ENCODE data around the gene GOLGA6L7.
"Not testable (repeated sequence)": the region's sequence is repeated elsewhere in the genome, so short reads cannot be mapped to it uniquely, and the experiment has no call there.

The GOLGA6L7 gene, protein sequence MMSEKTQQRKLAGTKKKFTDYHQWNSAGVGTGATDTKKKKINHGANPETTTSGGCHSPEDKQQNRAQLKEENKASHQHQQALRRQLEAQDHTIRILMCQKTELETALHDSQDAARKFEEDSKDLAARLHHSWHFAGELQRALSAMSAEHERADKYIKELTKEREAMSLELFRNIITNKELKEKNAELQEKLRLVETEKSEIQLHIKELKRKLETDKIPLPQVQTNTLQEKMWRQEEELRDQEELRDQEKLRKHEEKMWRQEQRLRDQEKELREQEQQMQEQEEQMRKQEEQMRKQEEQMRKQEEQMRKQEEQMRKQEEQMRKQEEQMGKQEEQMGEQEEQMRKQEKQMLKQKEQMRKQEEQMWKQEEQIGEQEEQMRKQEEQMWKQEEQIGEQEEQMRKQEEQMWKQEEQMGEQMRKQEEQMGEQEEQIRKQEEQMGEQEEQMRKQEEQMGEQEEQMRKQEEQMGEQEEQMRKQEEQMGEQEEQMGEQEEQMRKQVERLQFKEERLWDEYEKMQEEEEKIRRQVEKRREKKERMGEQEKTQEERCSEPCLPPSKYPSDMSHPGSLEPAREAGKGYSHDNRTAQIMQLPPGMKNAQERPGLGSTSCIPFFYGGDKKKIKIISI

DNA sequence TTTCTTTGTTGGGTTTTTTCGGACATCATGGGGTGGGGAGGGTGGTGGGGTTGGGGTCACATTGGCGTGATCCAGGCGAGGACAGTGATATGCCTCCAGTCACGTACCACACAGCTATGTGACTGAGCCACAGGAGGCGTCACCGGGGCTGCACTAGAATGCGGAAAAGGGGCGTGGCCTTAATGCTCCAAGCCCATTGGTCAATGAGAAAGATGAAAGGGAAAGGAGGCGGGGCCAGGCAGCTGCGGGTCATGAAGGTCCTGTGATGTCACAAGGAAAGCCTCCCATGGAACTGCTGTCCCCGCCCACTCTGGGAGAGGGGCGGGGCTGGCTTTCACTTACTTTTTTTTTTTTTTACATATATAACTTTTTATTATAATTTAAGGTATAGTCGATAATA is at the start of gene GOLGA6L7:
TSS of gene GOLGA6L7 (minus strand) at position 124 of the 400 bp plus-strand sequence. CDS start at position 29, 95 bp downstream.
- not testable (repeated sequence) for DNase-seq (ENCODE audit: low read depth)

DNA sequence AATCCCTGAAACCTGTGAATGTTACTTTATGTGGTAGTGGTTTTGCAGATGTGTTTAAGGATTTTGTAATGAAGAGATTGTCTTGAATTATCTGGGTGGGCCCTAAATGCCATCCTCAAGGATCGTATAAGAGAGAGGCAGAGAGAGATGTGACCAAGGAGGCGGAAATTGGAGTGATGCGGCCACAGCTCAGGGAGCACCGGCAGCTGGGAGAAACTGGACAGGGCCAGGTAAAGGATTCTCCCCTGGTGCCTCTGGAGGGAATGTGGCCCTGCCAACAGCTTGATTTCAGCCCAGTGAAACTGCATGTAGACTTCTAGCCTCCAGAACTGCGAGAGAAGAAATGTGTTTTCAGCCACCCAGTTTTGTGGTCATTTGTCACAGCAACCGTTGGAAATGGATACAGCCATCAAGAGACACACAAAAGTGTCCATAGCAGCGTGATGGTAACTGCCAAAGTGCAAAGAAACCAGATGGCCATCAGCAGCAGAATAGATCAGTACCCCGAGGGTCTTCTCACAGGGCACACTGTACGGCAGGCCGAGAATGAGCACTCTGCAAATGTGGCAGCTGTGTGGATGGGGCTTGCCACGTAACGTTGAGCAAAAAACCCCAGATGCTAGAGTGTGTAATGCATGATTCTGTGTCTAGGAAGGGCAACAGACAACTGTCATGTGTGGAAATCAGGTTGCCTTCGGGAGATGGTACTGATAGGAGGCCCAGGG is 49.6 kb upstream of the GOLGA6L7 start:
- DNase-seq (ENCODE audit: low read depth) = no peak

DNA sequence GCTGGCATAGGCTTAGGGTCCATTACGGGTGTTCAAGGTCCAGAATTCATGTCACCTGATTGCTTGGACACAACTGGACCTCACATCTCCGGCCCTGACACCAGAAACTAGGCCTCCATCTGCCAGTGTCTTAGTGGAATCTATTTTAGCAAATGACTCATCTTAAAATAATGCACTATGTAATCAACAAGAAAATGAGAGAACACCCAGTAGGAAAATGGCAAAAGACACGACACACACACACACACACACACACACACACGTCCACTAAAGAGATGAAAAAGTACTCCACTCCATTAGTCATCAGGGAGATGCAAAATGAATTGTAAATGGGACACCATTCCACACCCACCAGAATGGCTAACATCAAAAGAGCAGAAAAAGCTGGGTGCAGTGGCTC is 48.5 kb upstream of the GOLGA6L7 start:
- no peak for DNase-seq (ENCODE audit: low read depth)

DNA sequence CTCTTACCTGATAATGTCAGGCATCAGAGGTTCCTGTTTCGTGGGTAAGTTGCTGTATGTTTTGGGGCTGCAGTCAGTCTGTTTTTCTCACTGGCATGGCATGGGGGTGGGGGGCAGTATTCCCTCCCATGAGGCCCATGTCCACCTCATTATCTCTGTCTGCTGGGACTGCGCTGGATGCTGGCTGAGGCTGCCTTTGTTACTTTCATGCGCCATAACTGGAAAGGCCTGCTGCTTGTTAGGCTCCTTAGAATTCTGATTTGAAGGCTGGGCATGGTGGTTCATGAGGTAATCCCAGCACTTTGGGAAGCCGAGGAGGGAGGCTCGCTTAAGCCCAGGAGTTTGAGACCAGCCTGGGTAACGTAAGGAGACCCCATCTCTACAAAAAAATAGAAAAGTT is 47.1 kb upstream of the GOLGA6L7 start:
- no peak for DNase-seq (ENCODE audit: low read depth)

DNA sequence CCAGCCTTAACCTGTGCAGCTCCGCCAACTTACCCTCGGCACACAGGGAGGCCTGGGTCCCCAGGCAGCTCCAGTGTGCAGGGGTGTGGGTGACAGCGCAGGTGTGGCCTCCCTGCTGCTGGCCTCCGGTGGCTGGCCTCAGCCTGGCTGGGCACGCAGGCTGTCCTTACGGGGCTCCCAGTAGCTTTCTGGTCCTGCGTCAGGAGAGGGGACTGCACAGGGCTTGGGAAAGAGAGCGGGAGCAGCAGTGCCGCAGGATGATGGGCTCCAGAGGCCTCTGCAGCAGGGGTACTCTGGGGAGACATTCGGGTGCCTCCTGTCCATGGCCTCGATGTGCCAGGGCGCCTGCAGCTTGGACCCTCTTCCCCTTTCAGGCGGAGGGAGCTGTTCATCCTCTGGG is 46.7 kb upstream of the GOLGA6L7 start:
- no peak for DNase-seq (ENCODE audit: low read depth)

DNA sequence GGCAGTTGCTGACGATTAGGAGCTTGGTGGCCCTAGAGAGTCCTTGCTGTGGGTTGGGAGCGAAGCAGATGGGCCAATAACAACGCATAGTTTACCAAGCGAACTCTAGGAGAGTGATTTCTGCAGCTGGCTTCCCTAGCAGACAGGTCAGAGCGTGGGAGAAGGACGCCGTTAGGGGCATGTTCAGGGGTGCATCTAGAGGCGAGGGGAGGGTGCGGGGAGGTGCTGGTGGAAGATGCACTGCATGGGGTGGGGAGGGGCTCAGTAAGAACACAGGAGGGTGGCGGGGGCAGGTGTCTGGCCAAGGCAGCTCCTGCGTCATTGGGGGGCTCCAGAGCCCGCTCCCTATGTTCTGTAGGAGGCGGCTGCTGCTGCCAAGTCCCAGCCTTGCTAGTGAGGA is 46.2 kb upstream of the GOLGA6L7 start:
- DNase-seq (ENCODE audit: low read depth) = no peak

DNA sequence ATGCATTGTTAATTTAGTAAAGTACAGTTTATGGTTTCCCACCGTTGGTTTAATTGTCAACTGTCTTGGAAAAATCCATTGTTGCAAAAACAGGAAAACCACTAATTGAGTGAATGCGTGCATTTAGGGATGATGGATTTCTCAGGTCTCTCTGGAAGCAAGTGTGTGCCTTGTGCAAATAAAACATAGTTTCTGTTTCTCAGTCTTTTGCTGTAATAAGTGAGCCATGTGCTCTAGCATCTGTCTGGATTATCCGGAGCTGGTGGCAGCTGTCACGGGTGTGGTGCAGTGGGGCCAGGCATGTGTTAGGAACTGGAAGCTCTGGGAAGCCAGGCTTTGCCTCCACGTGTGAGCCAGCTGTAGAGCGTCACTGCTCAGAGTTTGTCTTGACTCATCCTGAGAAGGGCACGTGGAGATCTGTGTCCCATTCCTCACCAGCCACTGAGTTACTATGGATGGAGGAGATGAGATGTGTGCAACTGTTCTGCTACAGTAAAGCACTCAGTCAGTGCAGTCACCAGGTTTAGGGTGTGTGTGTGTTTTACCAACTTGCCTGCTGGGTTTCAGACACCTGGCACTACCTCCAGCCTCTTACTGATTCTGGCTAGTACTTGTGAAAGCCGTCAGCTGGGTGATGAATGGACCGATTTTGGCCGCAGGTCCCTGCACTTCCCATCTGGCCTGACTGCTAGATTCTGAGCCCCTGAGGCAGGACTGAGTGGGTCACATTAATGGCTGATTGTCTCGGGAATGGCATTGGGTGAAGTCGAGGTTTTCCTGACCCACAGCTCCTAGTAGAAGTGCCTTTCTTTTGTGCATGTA is 44.6 kb upstream of the GOLGA6L7 start:
- DNase-seq (ENCODE audit: low read depth) = no peak

DNA sequence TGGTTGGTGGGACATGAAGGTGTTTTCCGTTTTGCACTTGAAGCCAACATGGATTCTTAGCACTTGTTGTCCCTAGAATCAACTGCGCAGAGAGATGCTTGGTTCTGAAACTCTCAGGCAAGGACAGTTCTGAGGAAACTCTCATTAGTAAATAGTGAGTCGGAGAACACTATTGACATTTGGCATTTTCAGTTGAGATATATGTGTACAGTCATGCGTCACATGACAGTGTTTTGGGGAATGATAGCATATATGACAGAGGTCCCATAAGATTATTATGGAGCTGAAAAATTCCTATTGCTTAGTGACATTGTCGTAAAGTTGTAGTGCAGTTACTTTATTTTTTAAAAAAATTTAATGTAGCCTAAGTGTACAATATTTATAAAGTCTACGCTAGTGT is 43.1 kb upstream of the GOLGA6L7 start:
- DNase-seq (ENCODE audit: low read depth) = no peak

DNA sequence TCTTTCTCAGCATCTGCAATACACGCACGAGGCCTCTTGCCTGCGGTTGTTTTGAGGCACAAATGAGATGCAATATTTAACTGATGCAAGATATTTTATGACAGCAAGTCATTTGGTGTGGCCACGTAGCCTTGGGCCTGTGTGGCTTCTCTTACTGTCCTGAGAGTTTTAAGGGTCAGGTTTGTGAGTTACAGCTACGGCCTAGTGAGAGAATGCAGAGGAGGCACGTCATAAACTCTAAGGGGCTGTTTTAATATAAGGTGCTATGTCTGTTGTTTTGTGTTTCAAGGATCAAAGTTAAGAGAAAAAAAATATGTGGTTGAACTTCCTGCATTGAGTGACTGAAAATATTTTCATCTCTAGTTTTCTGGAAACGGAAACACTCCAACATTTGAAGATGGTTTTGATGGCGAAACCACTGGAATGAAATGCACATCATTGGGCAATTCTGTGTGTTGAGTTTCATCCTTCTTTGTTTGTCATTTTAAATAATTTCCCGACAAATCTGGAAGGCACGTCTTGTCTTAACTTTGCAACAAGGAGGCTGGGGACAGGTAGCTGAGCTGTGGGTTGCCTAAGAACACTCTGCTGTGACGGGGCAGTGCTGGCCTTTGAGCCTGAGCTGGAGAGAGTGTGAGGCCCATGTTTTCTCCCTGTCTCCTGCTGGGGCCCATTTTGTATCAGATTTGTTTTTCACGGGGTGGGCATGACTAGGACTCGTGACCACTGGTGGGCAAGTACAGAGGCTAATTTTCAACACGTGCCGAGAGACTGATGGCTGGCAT is 42.5 kb upstream of the GOLGA6L7 start:
- no peak for DNase-seq (ENCODE audit: low read depth)

DNA sequence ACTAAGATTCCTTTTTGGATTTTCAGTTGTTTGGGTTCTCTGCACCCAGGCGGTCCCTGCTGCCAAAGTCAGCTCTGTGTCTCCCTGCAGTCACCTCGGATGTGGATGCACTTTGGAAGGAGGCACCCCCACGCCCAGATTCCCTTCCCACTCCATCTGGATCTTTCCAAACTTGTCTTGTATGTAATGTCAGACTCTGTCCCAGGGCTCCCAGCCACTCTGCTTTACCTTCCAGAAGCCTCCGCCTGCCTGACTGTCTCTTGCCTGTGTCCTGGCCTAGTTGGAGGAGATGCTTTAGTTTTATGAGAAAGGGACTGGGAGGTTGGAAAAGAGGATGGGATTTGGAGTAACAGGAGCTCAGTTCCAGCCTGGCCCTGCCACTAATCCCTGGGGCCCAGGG is 41.8 kb upstream of the GOLGA6L7 start:
- DNase-seq (ENCODE audit: low read depth) = not testable (repeated sequence)

DNA sequence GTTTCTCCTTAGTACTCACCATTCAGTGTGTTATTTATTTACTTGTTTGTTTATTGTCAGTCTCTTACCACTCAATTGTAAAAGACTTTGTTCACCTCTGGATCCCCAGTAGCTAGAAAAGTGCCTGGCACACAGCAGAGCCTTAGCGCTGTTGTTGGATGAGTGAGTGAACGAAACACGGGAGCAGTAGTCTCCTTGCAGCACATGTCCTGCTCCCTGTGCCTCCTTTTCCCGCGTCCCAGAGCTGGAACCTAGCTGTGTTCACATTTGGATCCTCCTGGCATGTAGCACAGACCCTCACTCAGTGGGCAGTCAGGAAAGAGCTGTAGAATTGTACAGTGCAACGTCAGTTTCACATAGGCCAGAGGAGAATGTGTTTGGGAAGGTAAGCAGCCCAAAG is 41.4 kb upstream of the GOLGA6L7 start:
- not testable (repeated sequence) for DNase-seq (ENCODE audit: low read depth)

DNA sequence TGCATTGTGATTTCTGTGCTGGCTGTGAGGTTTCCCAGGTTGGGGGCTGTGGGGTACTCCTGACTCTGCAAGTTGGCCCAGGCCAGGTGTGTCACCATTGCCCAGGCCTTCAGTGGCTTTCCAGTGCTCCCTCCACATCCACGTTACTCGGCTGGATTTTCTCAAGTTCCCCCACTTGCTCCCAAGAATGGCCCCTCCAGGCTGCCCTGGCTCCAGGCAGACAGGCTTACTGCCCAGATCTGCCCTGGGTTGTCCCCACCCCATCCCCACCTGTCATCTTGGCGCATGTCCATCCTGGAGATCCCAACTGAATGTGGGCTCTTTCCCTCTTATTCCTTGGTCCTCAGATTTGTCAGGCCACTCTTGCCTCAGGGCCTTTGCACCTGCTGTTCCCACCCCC is 40.9 kb upstream of the GOLGA6L7 start:
- no peak for DNase-seq (ENCODE audit: low read depth)

DNA sequence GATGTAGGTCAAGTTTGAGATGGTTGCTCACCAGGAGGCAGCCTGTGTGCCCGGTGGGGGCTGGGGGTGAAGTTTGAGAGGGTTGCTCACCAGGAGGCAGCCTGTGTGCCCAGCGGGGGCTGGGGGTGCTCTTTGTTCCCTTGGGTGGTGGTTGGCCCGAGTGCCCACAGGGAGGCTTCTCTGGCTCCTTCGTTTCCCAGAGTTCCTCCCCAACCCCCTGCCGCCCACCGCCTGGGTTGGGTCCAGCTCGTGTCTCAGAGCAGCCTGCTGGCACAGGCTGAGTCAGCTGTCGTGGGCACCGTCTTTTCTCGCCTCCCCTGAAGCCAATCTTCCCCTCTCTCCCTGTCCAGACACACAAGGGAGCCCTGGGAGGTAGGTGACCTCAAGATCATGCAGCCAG is 40.5 kb upstream of the GOLGA6L7 start:
- no peak for DNase-seq (ENCODE audit: low read depth)

DNA sequence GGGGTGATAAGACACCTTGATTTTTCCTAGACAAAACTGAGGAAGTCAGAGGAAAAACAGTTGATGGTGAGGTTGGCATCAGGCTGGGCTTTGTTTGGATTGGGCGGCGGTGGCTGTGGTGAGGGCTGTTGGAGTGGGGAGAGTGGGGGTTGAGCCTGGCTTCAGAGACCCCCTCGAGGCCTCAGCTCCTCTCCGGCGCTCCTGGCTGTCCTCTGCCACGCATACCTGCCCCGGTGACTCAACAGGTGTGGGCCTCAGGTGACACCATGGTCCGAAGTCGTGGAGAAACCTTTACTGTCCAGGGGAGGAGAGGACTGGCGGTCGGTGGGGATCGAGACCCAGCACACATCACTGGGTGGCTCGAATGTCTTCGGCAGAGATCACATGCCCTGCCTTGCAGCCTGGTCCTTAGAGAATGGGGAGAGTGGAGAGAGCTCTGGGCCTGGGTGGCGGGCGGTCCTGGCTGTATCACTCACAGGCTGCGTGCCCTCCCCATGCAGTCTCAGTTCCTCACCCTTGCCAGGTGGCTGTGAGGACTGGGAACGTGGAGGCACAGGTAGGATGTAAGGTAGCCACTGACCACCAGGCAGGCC is 40.0 kb upstream of the GOLGA6L7 start:
- DNase-seq (ENCODE audit: low read depth) = no peak

DNA sequence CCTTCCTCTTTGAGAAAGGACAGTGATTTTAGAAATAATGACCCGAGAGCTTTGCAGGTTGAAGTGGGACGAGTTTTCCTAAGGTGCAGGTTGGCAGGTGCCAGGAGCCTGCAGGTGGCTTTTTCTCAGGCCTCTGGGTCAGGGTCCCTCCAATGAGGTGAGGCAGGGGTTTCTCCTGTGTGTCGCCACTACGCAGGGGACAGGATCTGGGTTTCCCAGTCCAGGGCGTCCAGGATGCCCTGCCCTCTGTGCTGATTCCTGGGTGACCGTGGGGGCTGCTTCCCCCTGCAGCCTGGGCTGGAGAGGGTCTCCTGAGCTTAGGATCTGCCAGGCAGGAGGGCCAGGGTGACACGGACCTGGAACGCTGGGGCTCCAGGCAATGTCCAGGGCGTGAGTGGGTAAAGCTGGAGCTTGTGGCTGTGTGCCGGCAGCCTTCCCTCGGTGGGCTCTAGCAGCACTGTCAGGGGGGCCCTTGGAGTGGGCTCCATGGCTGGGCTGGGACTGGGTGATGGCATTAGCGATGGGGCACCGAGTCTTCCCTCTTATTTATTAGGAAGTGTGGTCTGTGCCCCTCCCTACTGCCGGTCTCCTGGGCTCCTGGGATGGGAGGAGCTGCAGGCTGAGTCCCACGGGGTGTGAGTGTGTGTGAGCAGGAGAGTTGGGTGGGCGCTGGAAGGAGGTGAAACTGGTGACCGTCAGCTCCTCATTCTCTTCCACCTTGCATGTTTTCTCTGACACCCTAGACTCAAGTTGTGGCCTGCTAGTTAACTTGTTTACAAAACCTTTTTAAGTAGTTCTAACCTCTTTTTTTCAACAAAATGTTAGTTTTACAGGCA is 39.1 kb upstream of the GOLGA6L7 start:
- no peak for DNase-seq (ENCODE audit: low read depth)

DNA sequence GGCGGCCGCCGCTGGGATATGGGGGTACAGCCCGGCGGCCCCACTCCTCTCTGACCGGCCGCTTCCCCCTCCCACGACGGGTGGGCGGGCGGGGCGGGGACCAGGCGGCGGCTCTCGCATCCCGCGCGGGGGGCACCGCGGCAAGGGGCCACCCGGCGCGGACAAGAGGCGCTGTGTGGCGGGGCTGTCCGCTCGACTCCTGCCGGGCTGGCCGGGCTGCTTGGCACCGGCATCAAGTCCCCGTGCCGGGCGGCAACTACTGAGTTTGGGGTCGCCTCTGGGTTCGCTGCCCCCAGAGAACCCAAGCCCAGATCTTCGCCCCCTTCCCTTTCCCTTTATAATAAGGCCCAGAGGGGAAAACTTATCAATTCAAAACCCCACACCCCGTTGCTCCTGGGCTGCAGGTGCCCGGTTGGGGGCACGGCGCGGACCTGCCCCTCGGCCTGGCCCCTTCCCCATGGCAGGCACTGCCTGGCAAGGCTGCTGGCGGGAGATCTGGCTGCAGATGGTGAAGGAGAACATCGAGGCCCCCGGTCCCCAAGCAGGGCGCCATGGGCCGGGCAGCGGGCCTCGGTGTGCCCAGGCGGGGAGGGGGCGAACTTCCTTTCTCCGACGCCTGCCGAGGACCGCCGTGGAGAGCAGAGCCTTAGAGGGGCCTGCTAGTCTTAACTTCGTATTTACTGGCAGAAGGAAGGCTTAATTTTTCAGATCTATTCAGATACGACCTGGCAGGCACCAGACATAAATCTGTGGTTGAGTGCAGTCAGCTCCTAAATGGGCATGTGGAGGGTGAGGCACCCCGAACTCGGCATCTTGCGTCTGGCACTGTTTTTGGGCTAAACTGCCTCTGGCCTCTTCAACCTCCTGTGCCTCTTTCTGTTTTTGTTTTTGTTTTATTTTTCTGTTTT is 38.2 kb upstream of the GOLGA6L7 start:
- DNase-seq (ENCODE audit: low read depth) = no peak

DNA sequence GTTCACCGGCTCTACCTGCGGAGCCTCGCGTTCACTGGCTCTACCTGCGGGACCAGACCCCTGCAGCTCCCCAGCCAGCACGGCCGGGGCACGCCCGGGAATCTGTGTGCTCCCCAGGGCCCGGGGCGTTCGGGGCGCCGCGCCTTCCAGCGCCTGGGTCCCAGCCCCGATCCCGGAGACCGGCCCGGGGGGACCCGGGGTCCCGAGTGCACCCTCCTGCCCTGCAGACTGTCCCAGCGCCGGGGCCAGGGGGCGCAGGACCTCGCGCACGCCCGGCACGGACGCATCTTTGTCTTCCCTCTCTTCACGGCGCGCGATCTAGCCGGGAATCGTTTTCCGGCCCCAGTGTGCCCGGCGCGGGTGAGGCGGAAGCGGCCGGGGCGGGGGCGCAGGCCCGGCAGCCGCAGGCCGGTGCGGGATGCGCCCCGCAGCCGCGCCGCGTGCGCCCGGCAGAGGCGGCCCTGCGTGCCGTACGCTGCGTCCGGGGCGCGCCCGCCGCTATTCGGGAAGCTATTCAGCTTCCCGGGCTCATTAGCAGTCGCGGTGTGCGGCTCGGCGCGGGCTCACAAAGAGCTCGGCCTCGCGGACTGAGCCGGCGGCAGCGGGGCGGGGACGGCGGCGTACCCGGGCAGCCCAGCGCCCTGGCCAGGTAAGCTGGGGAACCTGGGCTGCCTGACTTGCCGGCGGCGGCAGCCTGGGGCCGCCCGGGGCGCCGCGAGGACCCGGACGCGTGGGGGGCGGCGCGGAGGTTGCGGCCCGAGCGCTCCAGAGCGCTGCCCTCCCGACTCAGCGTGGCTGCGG is 37.4 kb upstream of the GOLGA6L7 start, which contains the start of gene APBA2:
TSS of gene APBA2 (plus strand) at position 345 of the 801 bp plus-strand sequence. CDS start 167,911 bp downstream, outside the sequence.
- peak; percentile 25 for DNase-seq (ENCODE audit: low read depth)

DNA sequence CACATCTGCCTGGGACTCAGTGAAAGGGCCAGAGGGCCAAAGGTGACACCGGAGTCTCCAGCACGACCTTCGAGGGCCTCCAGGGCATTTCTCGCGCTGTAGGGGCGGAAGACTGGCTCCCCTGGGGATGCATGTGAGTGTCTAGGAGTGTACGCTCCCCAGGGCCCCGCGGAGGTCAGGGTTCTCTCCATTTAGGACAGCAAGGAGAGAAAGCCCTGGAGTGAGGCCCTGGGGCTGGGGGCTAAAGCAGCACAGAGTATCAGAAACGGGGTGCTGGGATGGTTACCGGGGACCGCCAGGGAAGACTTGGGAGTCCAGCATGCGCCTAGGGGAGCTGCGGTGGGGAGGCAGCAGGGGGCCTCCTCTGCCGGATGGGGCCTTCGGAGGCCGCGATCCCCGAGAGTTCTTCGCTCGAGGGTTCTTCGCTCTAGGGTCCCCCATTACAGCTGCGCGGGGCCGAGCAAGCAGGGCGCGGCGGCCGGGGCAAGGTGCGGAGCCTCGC is 36.7 kb upstream of the GOLGA6L7 start:
- DNase-seq (ENCODE audit: low read depth) = no peak

Data from activated T-helper 9 cell treated with anti-CD3 and anti-CD28 coated beads, Interleukin-2, amount 50 U/mL, for 16 hours (primary cell).